Panc1 (cell line): Measurements from ENCODE around the gene CALCR. TPM values are rescaled to one million over a fixed set of nuclear protein-coding genes. Genes with fewer than 3 reads are reported as not detected.

Experiments used
- ATAC-seq: fragments of 200-7000 bp; cut with Tn5 transposase; 2 replicates; pipeline ENCODE4 v1.9.1; 2020; ENCODE audit warnings: mild to moderate bottlenecking, moderate library complexity
- BruUV-seq: library from RNA; stranded (reverse); fragments of 400-500 nt; replicated peaks from 2 replicates; lab custom pipeline; 2021; lab: Mats Ljungman, UMichigan
- CTCF ChIA-PET: fragments of 300-600 bp; sonication (Branson Sonifier 250); formaldehyde crosslinking; loops from one replicate; lab custom pipeline; 2022; ENCODE audit warnings: antibody characterized with exemption; lab: Charles Lee
- POLR2A ChIA-PET: fragments of 300-600 bp; sonication (Branson Sonifier 250); formaldehyde crosslinking; loops from one replicate; lab custom pipeline; 2022; ENCODE audit warnings: antibody characterized with exemption; lab: Charles Lee
- DNase-seq: peaks from one replicate; pipeline ENCODE4 v3.0.0-alpha.2; 2010; ENCODE audit warnings: low read depth, low spot score
- H3K27ac ChIP-seq: 2 replicates; pipeline ENCODE4 v1.5.1; 2011; ENCODE audit warnings: mild to moderate bottlenecking, low read length, inconsistent platforms
- H3K27me3 ChIP-seq: fragments of 200-500 bp; sonication (Bioruptor generic); 2 replicates; pipeline ENCODE4 v1.6.0; 2014; ENCODE audit warnings: low read length, inconsistent platforms; ENCODE audit not compliant: control insufficient read depth, insufficient read depth
- H3K36me3 ChIP-seq: fragments of 200-500 bp; sonication (Bioruptor generic); 2 replicates; pipeline ENCODE4 v1.5.1; 2014; ENCODE audit warnings: inconsistent platforms, mild to moderate bottlenecking, low read length, moderate library complexity; ENCODE audit not compliant: control insufficient read depth, insufficient read depth
- H3K4me1 ChIP-seq: 2 replicates; pipeline ENCODE4 v1.5.1; 2011; ENCODE audit warnings: inconsistent platforms, mild to moderate bottlenecking, low read length, moderate library complexity; ENCODE audit not compliant: control insufficient read depth, insufficient read depth
- H3K4me3 ChIP-seq, 2 experiments: 2 replicates each; pipeline ENCODE4 v1.5.1; 2011 to 2012; ENCODE audit warnings: low read depth in 2 of 2, low read length in 2 of 2, mild to moderate bottlenecking in 2 of 2, inconsistent platforms in 1 of 2, moderate library complexity in 1 of 2
- H3K9me3 ChIP-seq: fragments of 200-500 bp; sonication (Bioruptor generic); 2 replicates; pipeline ENCODE4 v1.5.1; 2014; ENCODE audit warnings: low read depth, mild to moderate bottlenecking, inconsistent platforms, low read length, moderate library complexity; ENCODE audit not compliant: control insufficient read depth, insufficient read depth
- POLR2AphosphoS5 ChIP-seq: IDR thresholded peaks from 2 replicates; pipeline ENCODE4 v1.6.1; 2012; ENCODE audit warnings: mild to moderate bottlenecking, low read depth, low read length, moderate library complexity
- SIN3A ChIP-seq: IDR thresholded peaks from 2 replicates; pipeline ENCODE4 v1.6.1; 2012; ENCODE audit warnings: low read depth, mild to moderate bottlenecking, low read length, moderate library complexity, borderline replicate concordance; ENCODE audit not compliant: insufficient read depth
- TCF7L2 ChIP-seq: IDR thresholded peaks from 2 replicates; pipeline ENCODE4 v1.6.1; 2011; ENCODE audit warnings: mild to moderate bottlenecking, low read depth, low read length, inconsistent platforms
- in situ Hi-C: cut with HindIII; loops from 2 replicates; pipeline ENCODE4 v1.10.0; 2016; ENCODE audit warnings: low sequenced_read_pairs, low pct_unique_long_range_greater_than_20kb
- intact Hi-C: fragments of 100-400 bp; cut with micrococcal nuclease; formaldehyde crosslinking; loops from one replicate; pipeline ENCODE4 v1.10.0; 2022; ENCODE audit not compliant: unreplicated experiment
- total RNA-seq: library from RNA; stranded (reverse); gene quantifications from one replicate; pipeline ENCODE4 v1.2.1, GENCODE V29; 2021; ENCODE audit not compliant: unreplicated experiment
- TF ChIP-seq, protein P1 (sequence below): fragments of 450-650 bp; IDR thresholded peaks from 2 replicates; pipeline ENCODE4 v1.5.1; 2017; ENCODE audit warnings: mild to moderate bottlenecking
- TF ChIP-seq, protein P2 (sequence below), 2 experiments: IDR thresholded peaks; 2 replicates each; pipeline ENCODE4 v1.6.1; 2011 to 2012; ENCODE audit warnings: low read depth in 2 of 2, control low read depth in 1 of 2, low read length in 1 of 2, mild to moderate bottlenecking in 1 of 2, moderate library complexity in 1 of 2; ENCODE audit not compliant: insufficient read depth in 1 of 2

The CALCR gene
- total RNA-seq, 1 experiment from 2014 or later = 0.10 TPM

DNA sequence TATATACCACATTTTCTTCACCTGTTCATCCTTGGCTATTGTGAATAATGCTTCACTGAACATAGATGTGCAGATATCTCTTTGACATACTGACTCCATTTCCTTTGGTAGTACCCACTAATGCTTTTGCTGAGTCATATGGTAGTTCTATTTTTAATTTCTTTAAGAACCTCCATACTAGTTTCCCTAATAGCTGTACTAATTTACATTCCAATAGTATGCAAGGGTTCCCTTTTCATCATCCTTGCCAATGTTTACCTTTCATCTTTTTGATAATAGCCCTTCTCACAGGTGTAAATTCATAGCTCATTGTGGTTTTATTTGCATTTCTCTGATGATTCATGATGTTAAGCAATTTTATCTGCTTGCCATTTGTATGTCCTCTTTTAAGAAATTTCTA is 159.9 kb downstream of the CALCR start:
- H3K4me1 ChIP-seq = no peaks in the 10 kb centered on the region
- intact Hi-C loops = no loop called here
- CTCF ChIA-PET = no interaction called here
- H3K9me3 ChIP-seq = no peaks in the 10 kb centered on the region
- in situ Hi-C loops = no loop called here
- DNase-seq = no peak
- H3K27ac ChIP-seq = no peak overlapping the region
- BruUV-seq = no TSS peak
- POLR2A ChIA-PET = no interaction called here
- ATAC-seq = no peak
- H3K36me3 ChIP-seq = no peaks in the 10 kb centered on the region
- H3K27me3 ChIP-seq = peaks cover 2% of the 10 kb centered on the region; the same call in 1 of the 2 replicates
- TF ChIP-seq TCF7L2 (no peak), SIN3A (no peak), POLR2AphosphoS5 (no peak)
- TF ChIP-seq, protein P1, sequence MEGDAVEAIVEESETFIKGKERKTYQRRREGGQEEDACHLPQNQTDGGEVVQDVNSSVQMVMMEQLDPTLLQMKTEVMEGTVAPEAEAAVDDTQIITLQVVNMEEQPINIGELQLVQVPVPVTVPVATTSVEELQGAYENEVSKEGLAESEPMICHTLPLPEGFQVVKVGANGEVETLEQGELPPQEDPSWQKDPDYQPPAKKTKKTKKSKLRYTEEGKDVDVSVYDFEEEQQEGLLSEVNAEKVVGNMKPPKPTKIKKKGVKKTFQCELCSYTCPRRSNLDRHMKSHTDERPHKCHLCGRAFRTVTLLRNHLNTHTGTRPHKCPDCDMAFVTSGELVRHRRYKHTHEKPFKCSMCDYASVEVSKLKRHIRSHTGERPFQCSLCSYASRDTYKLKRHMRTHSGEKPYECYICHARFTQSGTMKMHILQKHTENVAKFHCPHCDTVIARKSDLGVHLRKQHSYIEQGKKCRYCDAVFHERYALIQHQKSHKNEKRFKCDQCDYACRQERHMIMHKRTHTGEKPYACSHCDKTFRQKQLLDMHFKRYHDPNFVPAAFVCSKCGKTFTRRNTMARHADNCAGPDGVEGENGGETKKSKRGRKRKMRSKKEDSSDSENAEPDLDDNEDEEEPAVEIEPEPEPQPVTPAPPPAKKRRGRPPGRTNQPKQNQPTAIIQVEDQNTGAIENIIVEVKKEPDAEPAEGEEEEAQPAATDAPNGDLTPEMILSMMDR = no peak
- TF ChIP-seq, protein P2, sequence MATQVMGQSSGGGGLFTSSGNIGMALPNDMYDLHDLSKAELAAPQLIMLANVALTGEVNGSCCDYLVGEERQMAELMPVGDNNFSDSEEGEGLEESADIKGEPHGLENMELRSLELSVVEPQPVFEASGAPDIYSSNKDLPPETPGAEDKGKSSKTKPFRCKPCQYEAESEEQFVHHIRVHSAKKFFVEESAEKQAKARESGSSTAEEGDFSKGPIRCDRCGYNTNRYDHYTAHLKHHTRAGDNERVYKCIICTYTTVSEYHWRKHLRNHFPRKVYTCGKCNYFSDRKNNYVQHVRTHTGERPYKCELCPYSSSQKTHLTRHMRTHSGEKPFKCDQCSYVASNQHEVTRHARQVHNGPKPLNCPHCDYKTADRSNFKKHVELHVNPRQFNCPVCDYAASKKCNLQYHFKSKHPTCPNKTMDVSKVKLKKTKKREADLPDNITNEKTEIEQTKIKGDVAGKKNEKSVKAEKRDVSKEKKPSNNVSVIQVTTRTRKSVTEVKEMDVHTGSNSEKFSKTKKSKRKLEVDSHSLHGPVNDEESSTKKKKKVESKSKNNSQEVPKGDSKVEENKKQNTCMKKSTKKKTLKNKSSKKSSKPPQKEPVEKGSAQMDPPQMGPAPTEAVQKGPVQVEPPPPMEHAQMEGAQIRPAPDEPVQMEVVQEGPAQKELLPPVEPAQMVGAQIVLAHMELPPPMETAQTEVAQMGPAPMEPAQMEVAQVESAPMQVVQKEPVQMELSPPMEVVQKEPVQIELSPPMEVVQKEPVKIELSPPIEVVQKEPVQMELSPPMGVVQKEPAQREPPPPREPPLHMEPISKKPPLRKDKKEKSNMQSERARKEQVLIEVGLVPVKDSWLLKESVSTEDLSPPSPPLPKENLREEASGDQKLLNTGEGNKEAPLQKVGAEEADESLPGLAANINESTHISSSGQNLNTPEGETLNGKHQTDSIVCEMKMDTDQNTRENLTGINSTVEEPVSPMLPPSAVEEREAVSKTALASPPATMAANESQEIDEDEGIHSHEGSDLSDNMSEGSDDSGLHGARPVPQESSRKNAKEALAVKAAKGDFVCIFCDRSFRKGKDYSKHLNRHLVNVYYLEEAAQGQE (IDR thresholded peaks at IDR 0.05; ENCODE audit: insufficient read depth in 1 of 2, low read depth in 2 of 2, low read length in 1 of 2) = no peak
- no peak overlapping the region for H3K4me3 ChIP-seq

DNA sequence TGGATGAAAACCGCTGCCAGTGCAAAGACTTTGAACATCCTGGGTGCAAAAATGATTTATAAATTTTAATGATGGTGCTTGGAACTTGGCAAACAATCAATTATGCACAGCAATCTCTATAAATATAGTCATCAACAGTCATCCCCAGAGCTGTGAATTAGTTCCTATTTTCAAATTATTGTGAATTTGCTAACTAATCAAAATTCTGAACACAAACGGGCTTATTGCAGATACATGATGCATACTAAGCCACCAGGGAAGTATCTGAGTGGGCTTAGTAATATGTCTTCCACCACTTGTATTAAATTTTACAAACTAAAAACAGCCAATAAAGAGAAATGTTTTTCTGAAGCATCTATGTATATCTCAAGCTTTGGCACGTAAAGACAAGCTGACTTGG is 165.2 kb downstream of the CALCR start:
- Histone ChIP-seq H3K27me3 (peaks cover 2% of the 10 kb centered on the region; the same call in 1 of the 2 replicates), H3K9me3 (peaks cover 9% of the 10 kb centered on the region; the same call in 1 of the 2 replicates), H3K4me3 (no peak overlapping the region), H3K36me3 (no peaks in the 10 kb centered on the region), H3K27ac (no peak overlapping the region), H3K4me1 (no peaks in the 10 kb centered on the region)
- TF ChIP-seq, protein P2 (IDR thresholded peaks at IDR 0.05; ENCODE audit: insufficient read depth in 1 of 2, low read depth in 2 of 2, low read length in 1 of 2) = no peak
- TF ChIP-seq, protein P1 = no peak
- TF ChIP-seq TCF7L2 (no peak), POLR2AphosphoS5 (no peak), SIN3A (no peak)
- intact Hi-C loops = no loop called here
- BruUV-seq = no TSS peak
- no peak for DNase-seq
- CTCF ChIA-PET = no interaction called here
- in situ Hi-C loops = no loop called here
- no peak for ATAC-seq
- POLR2A ChIA-PET = no interaction called here
